Liver (tissue), 9 donors: ENCODE results near the gene FOXK2. TPM values are rescaled to one million over a fixed set of nuclear protein-coding genes. Genes with fewer than 3 reads are reported as not detected.

Experiments used
- DNase-seq: peaks from one replicate; pipeline ENCODE4 v3.0.0-alpha.2; 2017; ENCODE audit warnings: low spot score
- H3K27ac ChIP-seq, 2 donors: one replicate each; pipeline ENCODE4 v1.7.0; 2013; ENCODE audit warnings: inconsistent platforms in 2 of 2, low read length in 2 of 2, control low read depth in 1 of 2, low read depth in 1 of 2, mild to moderate bottlenecking in 1 of 2
- H3K27me3 ChIP-seq, 4 donors: one replicate each; pipeline versions ENCODE4 v1.6.1 to v1.7.0; 2013; ENCODE audit warnings: low read length in 3 of 4, inconsistent platforms in 1 of 4, mild to moderate bottlenecking in 1 of 4, moderate library complexity in 1 of 4; ENCODE audit not compliant: control insufficient read depth in 4 of 4, insufficient read depth in 4 of 4
- H3K36me3 ChIP-seq, 4 donors: one replicate each; pipeline versions ENCODE4 v1.6.1 to v1.7.0; 2013; ENCODE audit warnings: low read length in 3 of 4, mild to moderate bottlenecking in 3 of 4, low read depth in 1 of 4, moderate library complexity in 1 of 4; ENCODE audit not compliant: control insufficient read depth in 4 of 4, insufficient read depth in 3 of 4
- H3K4me1 ChIP-seq, 4 donors: one replicate each; pipeline versions ENCODE4 v1.6.1 to v1.7.0; 2013; ENCODE audit warnings: low read length in 3 of 4, mild to moderate bottlenecking in 3 of 4, moderate library complexity in 1 of 4; ENCODE audit not compliant: control insufficient read depth in 4 of 4, insufficient read depth in 4 of 4
- H3K4me3 ChIP-seq, 3 donors: one replicate each; pipeline versions ENCODE4 v1.6.1 to v1.7.0; 2013; ENCODE audit warnings: low read length in 3 of 3, control low read depth in 1 of 3, low read depth in 1 of 3, mild to moderate bottlenecking in 1 of 3
- H3K9ac ChIP-seq, 2 donors: one replicate each; pipeline ENCODE4 v1.7.0; 2013; ENCODE audit warnings: low read length in 2 of 2, mild to moderate bottlenecking in 2 of 2, moderate library complexity in 2 of 2, control low read depth in 1 of 2, low read depth in 1 of 2
- H3K9me3 ChIP-seq, 4 donors: one replicate each; pipeline versions ENCODE4 v1.6.1 to v1.7.0; 2013; ENCODE audit warnings: low read length in 3 of 4; ENCODE audit not compliant: control insufficient read depth in 4 of 4
- ATF3 ChIP-seq: IDR thresholded peaks from 2 replicates; pipeline ENCODE4 v1.6.1; 2016; ENCODE audit warnings: antibody characterized with exemption
- EGR1 ChIP-seq, 2 donors: IDR thresholded peaks; 2 replicates each; pipeline ENCODE4 v1.6.1; 2016 to 2018; ENCODE audit warnings: antibody characterized with exemption in 2 of 2, low read depth in 2 of 2
- FOXA1 ChIP-seq: IDR thresholded peaks from 2 replicates; pipeline ENCODE4 v1.6.1; 2016; ENCODE audit warnings: antibody characterized with exemption
- FOXA2 ChIP-seq: IDR thresholded peaks from 2 replicates; pipeline ENCODE4 v1.6.1; 2016; ENCODE audit warnings: antibody characterized with exemption
- GABPA ChIP-seq, 2 donors: IDR thresholded peaks in 1 of 2; conservative IDR thresholded peaks in 1 of 2; 2 replicates each; pipeline ENCODE4 v1.6.1; 2016; ENCODE audit warnings: antibody characterized with exemption in 2 of 2, mild to moderate bottlenecking in 1 of 2, moderate library complexity in 1 of 2
- HNF4A ChIP-seq, 2 donors: conservative IDR thresholded peaks; 2 replicates each; pipeline ENCODE4 v1.6.1; 2016; ENCODE audit warnings: antibody characterized with exemption in 2 of 2, mild to moderate bottlenecking in 2 of 2
- HNF4G ChIP-seq: IDR thresholded peaks from 2 replicates; pipeline ENCODE4 v1.6.1; 2016; ENCODE audit warnings: antibody characterized with exemption
- JUND ChIP-seq, 2 donors: IDR thresholded peaks; 2 replicates each; pipeline ENCODE4 v1.6.1; 2016; ENCODE audit warnings: antibody characterized with exemption in 2 of 2
- NR2F2 ChIP-seq: IDR thresholded peaks from 2 replicates; pipeline ENCODE4 v1.6.1; 2016; ENCODE audit warnings: antibody characterized with exemption
- RAD21 ChIP-seq, 2 donors: IDR thresholded peaks; 2 replicates each; pipeline ENCODE4 v1.6.1; 2016; ENCODE audit warnings: antibody characterized with exemption in 2 of 2, mild to moderate bottlenecking in 2 of 2
- REST ChIP-seq: IDR thresholded peaks from 2 replicates; pipeline ENCODE4 v1.6.1; 2016; ENCODE audit warnings: antibody characterized with exemption, mild to moderate bottlenecking
- RXRA ChIP-seq, 2 donors: IDR thresholded peaks; 2 replicates each; pipeline ENCODE4 v1.6.1; 2017 to 2018; ENCODE audit warnings: antibody characterized with exemption in 2 of 2, mild to moderate bottlenecking in 1 of 2
- SP1 ChIP-seq: IDR thresholded peaks from 2 replicates; pipeline ENCODE4 v1.6.1; 2018; ENCODE audit warnings: antibody characterized with exemption, mild to moderate bottlenecking
- TAF1 ChIP-seq: conservative IDR thresholded peaks from 2 replicates; pipeline ENCODE4 v1.6.1; 2016; ENCODE audit warnings: antibody characterized with exemption, mild to moderate bottlenecking
- YY1 ChIP-seq: IDR thresholded peaks from 2 replicates; pipeline ENCODE4 v1.6.1; 2016; ENCODE audit warnings: antibody characterized with exemption, mild to moderate bottlenecking
- WGBS: extraction: QIAGEN DNeasy Blood & Tissue Kit; methylation state at CpG from one replicate; pipeline ENCODE4 v1.1.7; 2013; 5-methylcytosine and 5-hydroxymethylcytosine counted together
- polyA plus RNA-seq, 2 donors: library from polyadenylated mRNA; stranded (reverse) in 1 of 2; unstranded in 1 of 2; fragments of 200-250 nt in 1 of 2; fragments of >200 nt in 1 of 2; fragmentation: Nextera tagmentation in 1 of 2; extraction: Ambion mirVana in 1 of 2; gene quantifications; one replicate each; pipeline versions ENCODE4 v1.2.1 to v1.2.3, GENCODE V29; 2013 to 2015
- total RNA-seq, 2 donors: library from RNA; depleted of rRNA; stranded (reverse); fragments of >200 nt; gene quantifications; one replicate each; pipeline ENCODE4 v1.2.3, GENCODE V29; 2014
- TF ChIP-seq, protein P1 (sequence below): IDR thresholded peaks from 2 replicates; pipeline ENCODE4 v1.6.1; 2016; ENCODE audit warnings: antibody characterized with exemption
- TF ChIP-seq, protein P2 (sequence below): fragments of 150-350 bp; IDR thresholded peaks from 2 replicates; pipeline ENCODE4 v1.5.1; 2017; ENCODE audit warnings: improper control_type of control experiment, low read depth, low read length; ENCODE audit not compliant: missing input control
- donor health status: healthy.
- donor health status: healthy.
- donor health status: healthy.
- donor health status: healthy.
- donor health status: healthy.

FOXK2 gene
- total and polyA plus RNA-seq, 4 donors: 3.1 to 16.2 (median 10.8) TPM

DNA sequence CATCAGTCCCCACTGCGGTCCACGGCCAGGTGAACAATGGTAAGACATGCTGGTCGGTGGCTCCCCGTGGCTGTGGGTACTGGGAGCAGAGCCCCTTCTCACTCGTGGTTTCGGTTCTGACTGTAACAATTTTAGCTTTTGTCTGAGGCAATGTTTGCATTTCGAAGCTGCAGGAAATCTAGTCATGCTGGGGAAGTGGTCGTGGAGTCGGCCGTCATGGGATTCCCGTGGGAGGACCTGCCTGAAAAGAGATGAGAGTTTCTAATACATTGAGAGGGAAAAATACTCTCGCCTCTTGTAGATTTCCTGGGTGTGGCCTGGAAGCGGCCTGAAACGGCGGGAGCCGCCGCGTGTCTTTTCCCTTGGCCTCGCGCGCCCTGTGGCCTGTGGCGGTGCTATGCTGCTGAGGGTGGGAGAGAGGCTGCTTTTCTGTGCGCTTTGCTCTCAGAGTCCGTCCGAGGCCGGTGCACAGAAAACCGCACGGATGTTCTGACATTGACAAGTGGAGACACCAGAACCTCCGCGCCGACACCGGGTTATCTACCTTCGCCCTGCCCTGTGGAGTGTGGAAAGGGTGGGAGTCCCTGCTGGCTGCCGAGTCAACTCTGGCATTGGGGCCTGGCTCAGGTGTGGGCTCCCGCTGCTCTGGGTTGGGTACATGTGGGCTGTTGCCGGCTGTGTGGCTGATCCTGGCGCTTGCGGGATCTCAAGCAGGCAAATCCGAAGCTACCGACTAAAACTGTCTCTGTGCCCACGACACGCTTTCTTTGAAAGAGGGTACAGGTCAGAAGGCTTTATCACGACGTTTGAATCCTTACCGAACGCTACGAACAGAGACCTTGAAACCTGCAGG is 67.9 kb downstream of the FOXK2 start:
- peaks cover 6 to 38% (median 12%) of the 10 kb centered on the region in 4 donors for H3K36me3 ChIP-seq
- no peaks in the 10 kb centered on the region for H3K9me3 ChIP-seq
- 92% methylated on average over 47 of the region's 47 CpGs for WGBS
- H3K4me3 ChIP-seq: no peak overlapping the region
- no peak overlapping the region for H3K9ac ChIP-seq
- H3K4me1 ChIP-seq: peaks cover 0 to 11% (median under 1%) of the 10 kb centered on the region in 4 donors
- TF ChIP-seq YY1 (no peak), RXRA (IDR thresholded peaks at IDR 0.05) (no peak), HNF4A (conservative IDR thresholded peaks at IDR 0.05) (no peak), SP1 (no peak), FOXA2 (no peak), GABPA (IDR thresholded peaks at IDR 0.05 in 1 of 2, conservative IDR thresholded peaks at IDR 0.05 in 1 of 2) (no peak), HNF4G (no peak), RAD21 (IDR thresholded peaks at IDR 0.05) (no peak), REST (no peak), EGR1 (IDR thresholded peaks at IDR 0.05; ENCODE audit: low read depth in 2 of 2) (no peak)
- DNase-seq: no peak
- H3K27ac ChIP-seq: no peak overlapping the region
- H3K27me3 ChIP-seq: no peaks in the 10 kb centered on the region

GRCh38 chr17:82588266-82589175 is 69.0 kb downstream of the FOXK2 start:
- Histone ChIP-seq H3K4me3 (no peak overlapping the region), H3K9me3 (no peaks in the 10 kb centered on the region), H3K27ac (no peak overlapping the region), H3K4me1 (peaks cover 3 to 15% (median 4%) of the 10 kb centered on the region in 4 donors), H3K36me3 (peaks cover 6 to 34% (median 11%) of the 10 kb centered on the region in 4 donors), H3K27me3 (no peaks in the 10 kb centered on the region), H3K9ac (no peak overlapping the region)
- DNase-seq: no peak
- WGBS: 96% methylated on average over 27 of the region's 27 CpGs
- no peak for TF ChIP-seq NR2F2
- no peak for TF ChIP-seq HNF4G
- TF ChIP-seq RAD21 (IDR thresholded peaks at IDR 0.05): no peak
- TF ChIP-seq FOXA2: no peak
- TF ChIP-seq, protein P1, sequence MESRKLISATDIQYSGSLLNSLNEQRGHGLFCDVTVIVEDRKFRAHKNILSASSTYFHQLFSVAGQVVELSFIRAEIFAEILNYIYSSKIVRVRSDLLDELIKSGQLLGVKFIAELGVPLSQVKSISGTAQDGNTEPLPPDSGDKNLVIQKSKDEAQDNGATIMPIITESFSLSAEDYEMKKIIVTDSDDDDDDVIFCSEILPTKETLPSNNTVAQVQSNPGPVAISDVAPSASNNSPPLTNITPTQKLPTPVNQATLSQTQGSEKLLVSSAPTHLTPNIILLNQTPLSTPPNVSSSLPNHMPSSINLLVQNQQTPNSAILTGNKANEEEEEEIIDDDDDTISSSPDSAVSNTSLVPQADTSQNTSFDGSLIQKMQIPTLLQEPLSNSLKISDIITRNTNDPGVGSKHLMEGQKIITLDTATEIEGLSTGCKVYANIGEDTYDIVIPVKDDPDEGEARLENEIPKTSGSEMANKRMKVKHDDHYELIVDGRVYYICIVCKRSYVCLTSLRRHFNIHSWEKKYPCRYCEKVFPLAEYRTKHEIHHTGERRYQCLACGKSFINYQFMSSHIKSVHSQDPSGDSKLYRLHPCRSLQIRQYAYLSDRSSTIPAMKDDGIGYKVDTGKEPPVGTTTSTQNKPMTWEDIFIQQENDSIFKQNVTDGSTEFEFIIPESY: no peak
- no peak for TF ChIP-seq ATF3
- TF ChIP-seq FOXA1: no peak
- TF ChIP-seq REST: no peak
- no peak for TF ChIP-seq GABPA (IDR thresholded peaks at IDR 0.05 in 1 of 2, conservative IDR thresholded peaks at IDR 0.05 in 1 of 2)
- TF ChIP-seq, protein P2, sequence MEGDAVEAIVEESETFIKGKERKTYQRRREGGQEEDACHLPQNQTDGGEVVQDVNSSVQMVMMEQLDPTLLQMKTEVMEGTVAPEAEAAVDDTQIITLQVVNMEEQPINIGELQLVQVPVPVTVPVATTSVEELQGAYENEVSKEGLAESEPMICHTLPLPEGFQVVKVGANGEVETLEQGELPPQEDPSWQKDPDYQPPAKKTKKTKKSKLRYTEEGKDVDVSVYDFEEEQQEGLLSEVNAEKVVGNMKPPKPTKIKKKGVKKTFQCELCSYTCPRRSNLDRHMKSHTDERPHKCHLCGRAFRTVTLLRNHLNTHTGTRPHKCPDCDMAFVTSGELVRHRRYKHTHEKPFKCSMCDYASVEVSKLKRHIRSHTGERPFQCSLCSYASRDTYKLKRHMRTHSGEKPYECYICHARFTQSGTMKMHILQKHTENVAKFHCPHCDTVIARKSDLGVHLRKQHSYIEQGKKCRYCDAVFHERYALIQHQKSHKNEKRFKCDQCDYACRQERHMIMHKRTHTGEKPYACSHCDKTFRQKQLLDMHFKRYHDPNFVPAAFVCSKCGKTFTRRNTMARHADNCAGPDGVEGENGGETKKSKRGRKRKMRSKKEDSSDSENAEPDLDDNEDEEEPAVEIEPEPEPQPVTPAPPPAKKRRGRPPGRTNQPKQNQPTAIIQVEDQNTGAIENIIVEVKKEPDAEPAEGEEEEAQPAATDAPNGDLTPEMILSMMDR: no peak
- TF ChIP-seq SP1: no peak
- no peak for TF ChIP-seq JUND (IDR thresholded peaks at IDR 0.05)
- TF ChIP-seq YY1: no peak
- no peak for TF ChIP-seq EGR1 (IDR thresholded peaks at IDR 0.05; ENCODE audit: low read depth in 2 of 2)
- no peak for TF ChIP-seq TAF1
- TF ChIP-seq RXRA (IDR thresholded peaks at IDR 0.05): no peak
- no peak for TF ChIP-seq HNF4A (conservative IDR thresholded peaks at IDR 0.05)
